H1 (cell line): ENCODE results near the gene AIG1. TPM values are rescaled to one million over a fixed set of nuclear protein-coding genes. Genes with fewer than 3 reads are reported as not detected.

Source experiments
- CTCF ChIA-PET: fragments of 300-600 bp; sonication (Branson Sonifier 250); formaldehyde crosslinking; loops from one replicate; lab custom pipeline; 2021; ENCODE audit not compliant: partially characterized antibody; lab: Charles Lee
- POLR2A ChIA-PET: fragments of 300-600 bp; sonication (Branson Sonifier 250); formaldehyde crosslinking; loops from one replicate; lab custom pipeline; 2021; ENCODE audit warnings: inconsistent platforms; ENCODE audit not compliant: partially characterized antibody; lab: Charles Lee
- DNase-seq, 2 experiments: peaks; one replicate each; pipeline versions ENCODE4 v3.0.0 to v3.0.0-alpha.2; 2010 to 2022; ENCODE audit warnings: low spot score in 2 of 2, low read depth in 1 of 2, mixed read lengths in 1 of 2
- FAIRE-seq: peaks from 2 replicates; lab custom pipeline; 2011; peaks lifted over from hg19 to GRCh38; lab: Jason Lieb, UNC
- H2AFZ ChIP-seq: 2 replicates; pipeline ENCODE4 v1.8.1; 2012; ENCODE audit warnings: low read length, inconsistent platforms
- H2AK5ac ChIP-seq: 2 replicates; pipeline ENCODE4 v1.6.1; 2013; ENCODE audit warnings: low read depth, low read length
- H2BK120ac ChIP-seq: replicated peaks from 2 replicates; pipeline ENCODE3; 2013; ENCODE audit warnings: low read depth, low read length, inconsistent platforms
- H2BK12ac ChIP-seq: 2 replicates; pipeline ENCODE4 v1.6.1; 2013; ENCODE audit warnings: low read depth, low read length
- H2BK15ac ChIP-seq: 2 replicates; pipeline ENCODE4 v1.6.1; 2013; ENCODE audit warnings: low read length
- H2BK20ac ChIP-seq: 2 replicates; pipeline ENCODE4 v1.6.1; 2013; ENCODE audit warnings: low read length
- H2BK5ac ChIP-seq: 2 replicates; pipeline ENCODE4 v1.6.1; 2013; ENCODE audit warnings: low read depth, low read length
- H3K14ac ChIP-seq: 2 replicates; pipeline ENCODE4 v1.6.1; 2013; ENCODE audit warnings: inconsistent platforms; ENCODE audit not compliant: insufficient read length
- H3K18ac ChIP-seq: 2 replicates; pipeline ENCODE4 v1.6.1; 2013; ENCODE audit warnings: low read length; ENCODE audit errors: extremely low read depth
- H3K23ac ChIP-seq: 2 replicates; pipeline ENCODE4 v1.6.1; 2013; ENCODE audit warnings: inconsistent platforms; ENCODE audit not compliant: insufficient read length
- H3K23me2 ChIP-seq: 2 replicates; pipeline ENCODE4 v1.6.1; 2013; ENCODE audit warnings: low read depth, low read length
- H3K27ac ChIP-seq: 2 replicates; pipeline ENCODE4 v1.6.1; 2011; ENCODE audit warnings: low read depth, low read length, inconsistent platforms
- H3K27me3 ChIP-seq, 4 experiments: replicated peaks in 1 of 4; 1 replicate in 1 of 4; 2 replicates in 3 of 4; pipeline versions ENCODE4 v1.6.1 to v1.8.1; 2011 to 2013; ENCODE audit warnings: low read length in 3 of 4, mild to moderate bottlenecking in 3 of 4, inconsistent platforms in 2 of 4, mixed read lengths in 2 of 4, moderate library complexity in 1 of 4; ENCODE audit not compliant: control insufficient read depth in 3 of 4, insufficient read depth in 3 of 4; ENCODE audit errors: extremely low read depth in 1 of 4
- H3K36me3 ChIP-seq, 4 experiments: 2 replicates each; pipeline versions ENCODE4 v1.6.1 to v1.8.1; 2011 to 2013; ENCODE audit warnings: mild to moderate bottlenecking in 4 of 4, low read length in 3 of 4, moderate library complexity in 2 of 4, control low read depth in 1 of 4, inconsistent platforms in 1 of 4; ENCODE audit not compliant: insufficient read depth in 4 of 4, control insufficient read depth in 2 of 4
- H3K4ac ChIP-seq: replicated peaks from 2 replicates; pipeline ENCODE3; 2013; ENCODE audit warnings: low read length, low read depth, mixed read lengths, inconsistent platforms; ENCODE audit not compliant: insufficient read length
- H3K4me1 ChIP-seq, 4 experiments: replicated peaks in 1 of 4; 1 replicate in 1 of 4; 2 replicates in 3 of 4; pipeline versions ENCODE4 v1.6.1 to v1.8.1; 2011 to 2013; ENCODE audit warnings: low read length in 3 of 4, inconsistent platforms in 2 of 4, mixed read lengths in 1 of 4; ENCODE audit not compliant: insufficient read depth in 4 of 4, control insufficient read depth in 3 of 4
- H3K4me2 ChIP-seq, 2 experiments: 2 replicates each; pipeline versions ENCODE4 v1.6.1 to v1.8.1; 2011 to 2013; ENCODE audit warnings: low read depth in 2 of 2, low read length in 2 of 2, control low read depth in 1 of 2, inconsistent platforms in 1 of 2, mild to moderate bottlenecking in 1 of 2; ENCODE audit not compliant: insufficient read depth in 1 of 2
- H3K4me3 ChIP-seq, 4 experiments: fragments of 200-600, 300-600 bp in 1 of 4; sonication (generic), shearing (Covaris generic), sonication (Bioruptor Twin) in 1 of 4; 2 replicates each; pipeline versions ENCODE4 v1.5.1 to v1.8.1; 2011 to 2016; ENCODE audit warnings: low read length in 4 of 4, low read depth in 3 of 4, control low read depth in 2 of 4, inconsistent platforms in 2 of 4, mild to moderate bottlenecking in 2 of 4, mixed read lengths in 1 of 4, moderate library complexity in 1 of 4; ENCODE audit not compliant: insufficient read depth in 2 of 4; ENCODE audit errors: extremely low read depth in 1 of 4
- H3K56ac ChIP-seq: replicated peaks from 2 replicates; pipeline ENCODE3; 2013; ENCODE audit warnings: low read depth, mild to moderate bottlenecking, mixed read lengths, low read length, inconsistent platforms; ENCODE audit not compliant: insufficient read length
- H3K79me1 ChIP-seq: 2 replicates; pipeline ENCODE4 v1.6.1; 2013; ENCODE audit warnings: low read depth, low read length, control low read depth
- H3K79me2 ChIP-seq, 2 experiments: 2 replicates each; pipeline versions ENCODE4 v1.6.1 to v1.8.1; 2012 to 2013; ENCODE audit warnings: low read length in 2 of 2, mild to moderate bottlenecking in 2 of 2, inconsistent platforms in 1 of 2; ENCODE audit not compliant: insufficient read depth in 2 of 2, control insufficient read depth in 1 of 2
- H3K9ac ChIP-seq, 4 experiments: replicated peaks in 1 of 4; 1 replicate in 1 of 4; 2 replicates in 3 of 4; pipeline versions ENCODE4 v1.6.1 to v1.8.1; 2011 to 2013; ENCODE audit warnings: low read depth in 3 of 4, low read length in 3 of 4, control low read depth in 2 of 4, mild to moderate bottlenecking in 2 of 4, moderate library complexity in 2 of 4, inconsistent platforms in 1 of 4; ENCODE audit errors: extremely low read depth in 1 of 4
- H3K9me3 ChIP-seq, 2 experiments: 2 replicates each; pipeline versions ENCODE4 v1.6.1 to v1.8.1; 2012 to 2013; ENCODE audit warnings: mild to moderate bottlenecking in 2 of 2, moderate library complexity in 2 of 2, control low read depth in 1 of 2, inconsistent platforms in 1 of 2, low read depth in 1 of 2, low read length in 1 of 2, mixed read lengths in 1 of 2; ENCODE audit not compliant: insufficient read depth in 2 of 2
- H4K20me1 ChIP-seq, 2 experiments: replicated peaks in 1 of 2; 2 replicates each; pipeline versions ENCODE3 to v1.8.1; 2011 to 2013; ENCODE audit warnings: inconsistent platforms in 2 of 2, low read length in 2 of 2, mild to moderate bottlenecking in 1 of 2; ENCODE audit not compliant: insufficient read depth in 2 of 2, control insufficient read depth in 1 of 2
- H4K5ac ChIP-seq: 2 replicates; pipeline ENCODE4 v1.6.1; 2013; ENCODE audit warnings: low read length, low read depth, mixed read lengths, inconsistent platforms; ENCODE audit not compliant: insufficient read length
- H4K8ac ChIP-seq: 2 replicates; pipeline ENCODE4 v1.8.0; 2013; ENCODE audit warnings: mild to moderate bottlenecking, moderate library complexity, low read length, inconsistent platforms; ENCODE audit not compliant: insufficient read depth; ENCODE audit errors: extremely low read depth
- H4K91ac ChIP-seq: replicated peaks from 2 replicates; pipeline ENCODE3; 2013; ENCODE audit warnings: low read length, mixed read lengths, inconsistent platforms; ENCODE audit not compliant: insufficient read length
- ASH2L ChIP-seq: fragments of 200-600, 300-600 bp; sonication (generic); IDR thresholded peaks from one replicate; pipeline ENCODE4 v1.7.1; 2017; ENCODE audit warnings: low read length
- BRCA1 ChIP-seq: IDR thresholded peaks from 2 replicates; pipeline ENCODE4 v1.6.1; 2012; ENCODE audit warnings: low read depth, low read length, improper control_type of control experiment
- CEBPB ChIP-seq: IDR thresholded peaks from 2 replicates; pipeline ENCODE4 v1.6.1; 2012; ENCODE audit warnings: low read depth, low read length
- FOSL1 ChIP-seq: IDR thresholded peaks from 2 replicates; pipeline ENCODE4 v1.6.1; 2011; ENCODE audit warnings: mild to moderate bottlenecking, low read depth, low read length, moderate library complexity; ENCODE audit not compliant: insufficient read depth
- GTF2F1 ChIP-seq: IDR thresholded peaks from 2 replicates; pipeline ENCODE4 v1.6.1; 2012; ENCODE audit warnings: low read depth, low read length, improper control_type of control experiment, borderline replicate concordance
- HDAC2 ChIP-seq, 2 experiments: fragments of 300-600 bp in 1 of 2; sonication (generic) in 1 of 2; IDR thresholded peaks; 2 replicates each; pipeline ENCODE4 v1.6.1; 2011 to 2012; ENCODE audit warnings: low read depth in 2 of 2, low read length in 2 of 2, mild to moderate bottlenecking in 2 of 2, moderate library complexity in 2 of 2, borderline replicate concordance in 1 of 2, inconsistent platforms in 1 of 2
- HDAC6 ChIP-seq: IDR thresholded peaks from one replicate; pipeline ENCODE4 v1.7.1; 2012; ENCODE audit warnings: low read depth, mild to moderate bottlenecking, inconsistent platforms, low read length, moderate library complexity
- KDM1A ChIP-seq: fragments of 200-600, 300-600 bp; sonication (generic); IDR thresholded peaks from 2 replicates; pipeline ENCODE4 v1.7.1; 2016; ENCODE audit warnings: mild to moderate bottlenecking, low read length, borderline replicate concordance
- NRF1 ChIP-seq: IDR thresholded peaks from 2 replicates; pipeline ENCODE4 v1.6.1; 2011; ENCODE audit warnings: mild to moderate bottlenecking, low read depth, low read length, improper control_type of control experiment
- POLR2AphosphoS5 ChIP-seq: IDR thresholded peaks from 2 replicates; pipeline ENCODE4 v1.6.1; 2011; ENCODE audit warnings: low read depth, low read length
- RBBP5 ChIP-seq: IDR thresholded peaks from 2 replicates; pipeline ENCODE4 v1.7.1; 2012; ENCODE audit warnings: low read depth, mild to moderate bottlenecking, inconsistent platforms, low read length, moderate library complexity, borderline replicate concordance
- SAP30 ChIP-seq: fragments of 300-600 bp; sonication (generic); IDR thresholded peaks from 2 replicates; pipeline ENCODE4 v1.7.1; 2012; ENCODE audit warnings: low read length, moderate library complexity, mild to moderate bottlenecking, inconsistent platforms; ENCODE audit not compliant: insufficient read depth, insufficient replicate concordance
- SRF ChIP-seq: IDR thresholded peaks from 2 replicates; pipeline ENCODE4 v1.6.1; 2011; ENCODE audit warnings: mild to moderate bottlenecking, low read depth, low read length, moderate library complexity
- TAF1 ChIP-seq: IDR thresholded peaks from 2 replicates; pipeline ENCODE4 v1.6.1; 2011; ENCODE audit warnings: mild to moderate bottlenecking, low read depth, low read length
- ZNF274 ChIP-seq: IDR thresholded peaks from 2 replicates; pipeline ENCODE4 v1.7.0; 2012; ENCODE audit warnings: low read length, borderline replicate concordance; ENCODE audit errors: extremely low read depth
- WGBS, 2 experiments: shearing (Covaris generic) in 1 of 2; methylation state at CpG; one replicate each; pipeline versions ENCODE4 v1.1.6 to v1.1.7; 2013 to 2015; ENCODE audit warnings: low lambda C conversion rate in 2 of 2, mixed read lengths in 2 of 2, inconsistent platforms in 1 of 2, low coverage in 1 of 2, missing lambda C conversion rate in 1 of 2; ENCODE audit not compliant: insufficient replicate concordance in 2 of 2, insufficient coverage in 1 of 2, insufficient read length in 1 of 2; ENCODE audit errors: extremely low coverage in 1 of 2, missing lambda C conversion rate in 1 of 2; 5-methylcytosine and 5-hydroxymethylcytosine counted together
- polyA plus RNA-seq, 7 experiments: library from polyadenylated mRNA; depleted of rRNA in 3 of 7; stranded (reverse) in 5 of 7; unstranded in 2 of 7; fragments of >200 nt in 5 of 7; fragments of 200-250 nt in 2 of 7; gene quantifications; 1 replicate in 5 of 7; 2 replicates in 1 of 7; 4 replicates in 1 of 7; pipeline versions ENCODE4 v1.2.1 to v1.2.3, GENCODE V29; 2011 to 2013; ENCODE audit warnings: missing spikeins in 2 of 7, mixed read lengths in 2 of 7
- total RNA-seq: library from RNA; stranded (reverse); fragmentation: NEBNext Ultra II Directional; extraction: Animal tissue kit (Norgen Biotek cat#: 25700); gene quantifications from 2 replicates; pipeline ENCODE4 v1.2.1, GENCODE V29; 2021

The AIG1 gene
- total and polyA plus RNA-seq, 2 of the 8 experiments (the other 6 are each of a cell fraction or from before 2014, with no cell fraction given) = 56.6 to 58.4 TPM

- no peak overlapping the region for H2BK20ac ChIP-seq
- WGBS, 2 experiments = 89% methylated on average over 4 of the region's 4 CpGs; no CpG with 5 or more reads in 1 of the 2 experiments
- H3K4me2 ChIP-seq = no peak overlapping the region
- CTCF ChIA-PET = interaction anchor here (1.0 to 2.6 kb wide), 5 partner anchors 8 to 557 kb away, joined by 3 to 10 read pairs (median 3); no protein-coding TSS in a partner anchor
- H3K9me3 ChIP-seq = peaks cover 0 to 2% of the 10 kb centered on the region in 2 experiments; a peak in 1 of 4 replicates
- FAIRE-seq (no peak), DNase-seq (no peak)
- no peak overlapping the region for H2BK15ac ChIP-seq
- no peak overlapping the region for H4K5ac ChIP-seq
- no peaks in the 10 kb centered on the region; a peak in 2 of 8 replicates for H3K36me3 ChIP-seq
- POLR2A ChIA-PET = no interaction called here
- no peak overlapping the region for H3K18ac ChIP-seq
- H3K27ac ChIP-seq = no peak overlapping the region
- no peak overlapping the region for H4K91ac ChIP-seq
- no peak overlapping the region for H3K23ac ChIP-seq
- H3K4me1 ChIP-seq = no peaks in the 10 kb centered on the region; a peak in 1 of 7 replicates
- no peaks in the 10 kb centered on the region for H3K79me2 ChIP-seq
- H3K56ac ChIP-seq = no peak overlapping the region
- H3K14ac ChIP-seq = no peak overlapping the region
- H3K4me3 ChIP-seq = no peak overlapping the region
- H3K4ac ChIP-seq = no peak overlapping the region
- no peaks in the 10 kb centered on the region; the same call in 1 of the 2 replicates for H3K79me1 ChIP-seq
- H2AK5ac ChIP-seq = no peak overlapping the region
- H4K20me1 ChIP-seq = no peaks in the 10 kb centered on the region
- no peak overlapping the region for H4K8ac ChIP-seq
- H3K9ac ChIP-seq = no peak overlapping the region
- no peaks in the 10 kb centered on the region for H3K27me3 ChIP-seq
- H2AFZ ChIP-seq = no peak overlapping the region
- H2BK12ac ChIP-seq = no peak overlapping the region
- no peak overlapping the region for H2BK120ac ChIP-seq
- no peaks in the 10 kb centered on the region; the same call in 1 of the 2 replicates for H3K23me2 ChIP-seq
- H2BK5ac ChIP-seq = no peak overlapping the region
- TF ChIP-seq KDM1A = no peak
- TF ChIP-seq GTF2F1 = no peak
- no peak for TF ChIP-seq HDAC6
- TF ChIP-seq RBBP5 = no peak
- no peak for TF ChIP-seq HDAC2 (IDR thresholded peaks at IDR 0.05; ENCODE audit: borderline replicate concordance in 1 of 2, low read depth in 2 of 2, low read length in 2 of 2)
- no peak for TF ChIP-seq NRF1
- TF ChIP-seq SAP30 = no peak
- no peak for TF ChIP-seq BRCA1
- no peak for TF ChIP-seq TAF1
- no peak for TF ChIP-seq POLR2AphosphoS5
- no peak for TF ChIP-seq ZNF274
- no peak for TF ChIP-seq SRF
- no peak for TF ChIP-seq CEBPB
- TF ChIP-seq FOSL1 = no peak
- TF ChIP-seq ASH2L = no peak
Measured at GRCh38 chr6:143253586-143253985, 192.9 kb downstream of the AIG1 start.
